ENCODE results near the gene ATP8B2.

Gene ATP8B2

DNA sequence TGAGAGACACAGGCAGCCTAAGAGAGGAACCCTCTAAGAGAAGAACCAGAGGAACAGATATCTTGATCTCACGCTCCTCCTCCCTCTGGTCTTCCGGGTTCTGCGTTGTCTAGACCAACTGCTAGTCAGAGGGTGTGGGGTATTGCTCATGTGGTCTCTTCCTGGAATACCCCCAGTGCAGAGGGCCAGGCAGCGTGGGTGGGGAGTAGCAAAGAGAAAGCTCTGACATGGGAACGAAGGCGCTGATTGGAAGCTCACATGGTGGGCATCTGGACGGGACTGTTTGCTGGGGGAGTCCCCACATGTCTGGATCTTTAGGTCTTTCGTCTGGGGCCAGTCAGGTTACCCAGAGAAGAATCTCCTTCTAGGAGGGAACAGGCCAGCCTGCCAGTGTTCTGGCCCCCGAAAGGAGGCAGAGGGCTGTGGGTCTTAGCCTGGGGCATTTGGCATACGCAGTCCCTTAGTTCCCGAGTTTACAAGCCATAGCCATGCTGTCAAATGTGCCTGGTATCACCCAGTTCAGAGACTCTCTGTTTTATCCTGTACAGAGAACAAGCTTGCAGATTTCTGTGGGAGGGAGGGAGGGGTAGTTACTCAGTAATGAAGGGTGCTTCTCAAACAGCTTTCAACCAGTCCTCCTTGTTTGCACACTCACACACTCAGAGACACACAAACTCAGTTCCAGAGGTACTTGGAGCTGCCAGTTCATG is 61.5 kb downstream of the ATP8B2 start:
- in situ Hi-C loops (cut with MboI; ENCODE audit: low sequenced_read_pairs) = no loop called here

DNA sequence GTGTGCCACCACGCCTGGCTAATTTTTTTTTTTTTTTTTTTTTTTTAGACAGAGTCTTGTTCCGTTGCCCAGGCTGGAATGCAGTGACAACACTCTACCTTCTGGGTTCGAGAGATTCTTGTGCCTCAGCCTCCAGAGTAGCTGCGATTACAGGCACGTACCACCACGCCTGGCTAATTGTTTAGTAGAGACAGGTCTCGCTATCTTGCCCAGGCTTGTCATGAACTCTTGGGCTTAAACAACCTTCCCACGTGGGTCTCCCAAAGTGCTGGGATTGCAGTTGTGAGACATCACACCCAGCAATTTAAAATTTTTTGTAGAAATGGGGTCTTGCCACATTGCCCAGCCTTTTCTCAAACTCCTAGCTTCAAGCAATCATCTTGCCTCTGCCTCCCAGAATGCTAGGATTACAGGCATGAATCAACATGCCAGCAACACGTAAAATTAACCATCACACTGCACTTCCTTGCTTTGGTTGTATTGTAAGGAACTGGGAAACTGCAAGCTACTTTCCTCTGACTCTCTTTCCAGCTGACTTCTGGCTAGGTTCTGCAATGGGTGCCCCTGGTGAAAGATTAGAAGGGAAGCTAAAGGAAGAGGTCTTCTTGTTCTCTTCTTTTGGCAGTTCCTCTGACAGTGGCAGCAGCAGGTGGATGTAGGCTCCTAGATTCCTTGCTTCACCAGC is 65.9 kb downstream of the ATP8B2 start:
- in situ Hi-C loops (cut with MboI; ENCODE audit: low sequenced_read_pairs) = no loop called here

DNA sequence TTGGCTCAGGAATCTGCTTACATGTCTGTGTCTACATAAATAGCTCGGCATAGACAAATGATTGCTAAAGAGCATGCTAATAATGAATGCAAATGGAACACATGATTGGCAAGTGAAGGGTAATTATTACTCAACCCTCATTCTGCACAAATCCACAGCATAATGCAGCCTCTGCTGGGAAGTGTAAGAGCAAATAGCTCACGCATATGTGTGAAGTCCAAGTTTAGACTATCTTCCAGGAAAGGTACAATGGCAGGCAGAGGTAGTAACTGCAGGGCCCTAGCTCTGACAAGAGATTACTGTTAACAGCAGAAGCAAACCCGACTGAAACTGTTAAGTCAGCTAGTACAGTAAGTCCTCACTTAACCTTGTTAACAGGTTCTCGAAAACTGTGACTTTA is 72.8 kb downstream of the ATP8B2 start:
- in situ Hi-C loops (cut with MboI; ENCODE audit: low sequenced_read_pairs) = no loop called here

DNA sequence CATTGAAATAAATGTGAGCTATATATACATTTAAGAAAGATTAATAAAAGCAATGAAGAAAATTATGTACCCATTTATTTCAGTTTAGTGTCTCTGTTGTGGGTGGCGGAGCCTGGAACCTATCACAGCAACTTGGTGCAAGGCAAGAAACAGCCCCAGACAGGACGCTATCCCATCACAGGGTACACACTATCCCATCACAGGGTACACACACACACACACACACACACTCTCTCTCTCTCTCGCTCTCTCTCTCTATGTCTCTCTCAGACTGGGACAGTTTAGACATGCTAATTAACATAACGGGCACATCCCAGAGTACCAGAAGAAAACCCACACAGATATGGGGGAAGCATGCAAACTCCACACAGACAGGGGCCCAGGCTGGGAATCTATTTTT is 73.4 kb downstream of the ATP8B2 start:
- in situ Hi-C loops (cut with MboI; ENCODE audit: low sequenced_read_pairs) = no loop called here

DNA sequence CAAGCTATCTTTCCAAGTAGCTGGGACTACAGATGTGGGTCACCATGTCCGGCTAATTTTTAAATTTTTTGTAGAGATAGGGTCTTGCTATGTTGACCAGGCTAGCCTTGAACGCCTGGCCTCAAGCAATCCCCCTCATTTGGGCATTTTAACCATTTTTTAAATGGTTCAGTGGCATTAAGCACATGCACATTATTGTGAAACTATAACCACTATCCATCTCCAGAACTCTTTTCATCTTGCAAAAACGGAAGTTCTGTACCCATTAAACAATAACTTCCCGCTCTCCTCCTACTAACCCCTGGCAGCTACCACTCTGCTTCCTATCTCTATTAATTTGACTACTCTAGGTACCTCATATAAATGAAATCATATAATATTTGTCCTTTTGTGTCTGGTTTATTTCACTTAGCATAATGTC is 75.1 kb downstream of the ATP8B2 start:
- in situ Hi-C loops (cut with MboI; ENCODE audit: low sequenced_read_pairs) = loop anchor here (10.0 kb wide), 1 partner anchor 74 kb away; no protein-coding TSS in a partner anchor

All from HL-60/S4 treated with phorbol 12-myristate 13-acetate at 8.2 ng/mL for 4 days and 3 days (cell line).